ENCODE results near the gene SPATA20.
A peak's percentile ranks its signal among the peaks of the same experiment; 100 is the strongest.

The SPATA20 gene

DNA sequence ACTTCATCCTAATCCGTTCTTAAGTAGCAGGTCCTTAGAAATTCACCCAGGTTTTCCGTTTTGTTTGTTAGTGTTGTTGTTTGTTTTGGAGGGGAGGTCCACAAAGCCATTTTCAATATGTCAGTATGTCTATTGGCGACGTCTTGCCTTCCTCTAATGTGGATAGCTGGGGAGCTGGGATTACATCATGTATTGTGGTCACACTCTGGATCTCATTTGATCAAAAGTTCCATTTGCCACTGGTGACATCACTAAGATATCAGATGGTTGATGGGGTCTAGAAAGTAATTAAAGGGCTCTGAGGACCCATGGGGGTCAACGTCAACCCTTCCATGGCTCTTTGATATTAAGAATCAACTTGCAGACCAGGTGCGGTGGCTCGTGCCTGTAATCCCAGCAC is 17.1 kb upstream of the SPATA20 start:
- TF ChIP-seq SIN3A (IDR thresholded peaks at IDR 0.05; ENCODE audit: borderline replicate concordance, insufficient read depth, low read length) (no peak), POLR2AphosphoS5 (IDR thresholded peaks at IDR 0.05; ENCODE audit: low read depth, low read length) (no peak), FOXP2 (optimal IDR thresholded peaks at IDR 0.05; ENCODE audit: borderline replicate concordance, extremely low read depth, extremely low read length, insufficient read depth) (no peak), TAF1 (IDR thresholded peaks at IDR 0.05; ENCODE audit: borderline replicate concordance, insufficient read depth, low read length) (no peak)
- TF ChIP-seq, protein P1, sequence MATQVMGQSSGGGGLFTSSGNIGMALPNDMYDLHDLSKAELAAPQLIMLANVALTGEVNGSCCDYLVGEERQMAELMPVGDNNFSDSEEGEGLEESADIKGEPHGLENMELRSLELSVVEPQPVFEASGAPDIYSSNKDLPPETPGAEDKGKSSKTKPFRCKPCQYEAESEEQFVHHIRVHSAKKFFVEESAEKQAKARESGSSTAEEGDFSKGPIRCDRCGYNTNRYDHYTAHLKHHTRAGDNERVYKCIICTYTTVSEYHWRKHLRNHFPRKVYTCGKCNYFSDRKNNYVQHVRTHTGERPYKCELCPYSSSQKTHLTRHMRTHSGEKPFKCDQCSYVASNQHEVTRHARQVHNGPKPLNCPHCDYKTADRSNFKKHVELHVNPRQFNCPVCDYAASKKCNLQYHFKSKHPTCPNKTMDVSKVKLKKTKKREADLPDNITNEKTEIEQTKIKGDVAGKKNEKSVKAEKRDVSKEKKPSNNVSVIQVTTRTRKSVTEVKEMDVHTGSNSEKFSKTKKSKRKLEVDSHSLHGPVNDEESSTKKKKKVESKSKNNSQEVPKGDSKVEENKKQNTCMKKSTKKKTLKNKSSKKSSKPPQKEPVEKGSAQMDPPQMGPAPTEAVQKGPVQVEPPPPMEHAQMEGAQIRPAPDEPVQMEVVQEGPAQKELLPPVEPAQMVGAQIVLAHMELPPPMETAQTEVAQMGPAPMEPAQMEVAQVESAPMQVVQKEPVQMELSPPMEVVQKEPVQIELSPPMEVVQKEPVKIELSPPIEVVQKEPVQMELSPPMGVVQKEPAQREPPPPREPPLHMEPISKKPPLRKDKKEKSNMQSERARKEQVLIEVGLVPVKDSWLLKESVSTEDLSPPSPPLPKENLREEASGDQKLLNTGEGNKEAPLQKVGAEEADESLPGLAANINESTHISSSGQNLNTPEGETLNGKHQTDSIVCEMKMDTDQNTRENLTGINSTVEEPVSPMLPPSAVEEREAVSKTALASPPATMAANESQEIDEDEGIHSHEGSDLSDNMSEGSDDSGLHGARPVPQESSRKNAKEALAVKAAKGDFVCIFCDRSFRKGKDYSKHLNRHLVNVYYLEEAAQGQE (IDR thresholded peaks at IDR 0.05; ENCODE audit: insufficient read depth in 1 of 2, low read depth in 2 of 2, low read length in 2 of 2): no peak

DNA sequence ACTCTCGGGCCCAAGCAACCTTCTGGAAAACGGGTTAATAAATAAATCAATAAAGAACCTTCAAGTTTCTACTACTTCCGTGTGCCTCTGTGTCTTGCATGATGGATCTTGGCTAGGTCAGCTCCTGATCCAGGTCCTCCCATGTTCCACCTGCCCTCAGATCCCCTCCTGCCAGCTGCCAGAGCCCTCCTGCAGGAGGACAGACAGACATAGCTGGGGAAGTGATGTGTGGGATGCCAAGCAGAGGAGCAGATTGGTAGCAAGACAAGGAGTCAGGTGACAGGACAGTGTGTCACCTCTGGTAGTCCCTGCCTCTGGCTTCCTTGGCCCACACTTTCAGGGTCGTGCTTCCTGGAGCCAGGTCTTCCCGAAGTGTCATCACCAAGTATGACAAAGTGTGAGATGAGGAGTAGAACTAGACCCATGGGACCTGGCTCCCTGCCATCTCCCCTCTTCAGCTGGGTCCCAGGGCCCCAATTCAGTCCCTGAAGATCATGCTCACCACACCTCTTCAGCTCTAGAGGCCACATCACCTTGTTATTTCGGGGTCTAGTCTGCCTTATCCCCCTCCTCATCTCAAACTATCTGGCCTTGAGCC is 15.4 kb upstream of the SPATA20 start:
- no peak for TF ChIP-seq SIN3A (IDR thresholded peaks at IDR 0.05; ENCODE audit: borderline replicate concordance, insufficient read depth, low read length)

DNA sequence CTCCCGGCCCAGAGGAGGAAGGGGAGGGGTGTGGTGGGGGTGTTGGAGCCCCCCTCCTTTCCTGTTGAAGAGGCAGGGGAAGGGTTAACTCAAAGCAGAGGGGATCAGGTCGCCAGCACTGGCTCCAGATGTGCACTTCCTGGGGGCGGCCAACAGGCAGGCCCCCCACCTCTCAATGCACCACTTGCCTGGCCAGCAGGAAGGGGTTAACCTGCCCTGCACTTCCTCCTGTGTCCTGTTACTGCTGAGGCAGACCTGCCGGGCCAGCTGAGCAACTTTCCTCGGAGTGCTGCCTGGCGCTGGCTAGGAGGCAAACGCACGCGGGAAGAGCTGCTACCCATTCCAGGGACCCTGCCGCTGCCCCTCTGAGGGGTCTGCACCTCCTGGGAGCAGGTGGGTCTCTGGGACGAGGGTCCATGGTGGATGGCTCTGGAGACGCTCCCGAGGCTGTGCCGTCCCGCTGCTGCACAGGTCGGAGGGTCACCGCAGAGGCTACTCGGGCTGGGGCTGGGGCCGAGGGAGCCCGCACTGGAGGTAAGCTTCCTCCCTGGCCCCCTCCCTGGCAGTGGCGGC is 14.4 kb upstream of the SPATA20 start, which contains the start of gene EPN3:
EPN3 (plus strand) TSS at position 284 of the 573 bp plus-strand sequence. CDS start 3,822 bp downstream, outside the sequence.
- TF ChIP-seq, protein P1 (IDR thresholded peaks at IDR 0.05; ENCODE audit: insufficient read depth in 1 of 2, low read depth in 2 of 2, low read length in 2 of 2): no peak
- TF ChIP-seq FOXP2 (optimal IDR thresholded peaks at IDR 0.05; ENCODE audit: borderline replicate concordance, extremely low read depth, extremely low read length, insufficient read depth): peak; percentile 41

DNA sequence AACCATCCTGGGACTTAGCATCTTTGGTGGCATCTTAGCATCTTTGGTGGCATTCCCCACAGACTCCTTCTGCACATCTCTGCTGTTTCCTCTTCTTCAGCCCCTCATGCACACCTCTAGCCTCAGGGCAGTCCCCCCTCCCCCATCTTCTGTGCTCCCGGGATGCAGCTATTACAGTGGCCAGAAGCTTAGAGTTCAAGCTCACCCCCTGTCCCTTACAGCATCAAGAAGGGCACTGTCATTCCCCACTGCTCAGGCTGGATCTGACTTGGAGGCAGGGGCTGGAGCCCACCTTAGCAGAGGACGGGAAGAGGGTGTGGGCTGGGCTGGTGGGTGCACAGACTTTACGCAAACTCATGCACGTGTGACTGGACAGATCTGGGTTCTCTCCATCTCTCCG is 13.8 kb upstream of the SPATA20 start:
- TF ChIP-seq POLR2AphosphoS5 (IDR thresholded peaks at IDR 0.05; ENCODE audit: low read depth, low read length) (no peak), FOXP2 (optimal IDR thresholded peaks at IDR 0.05; ENCODE audit: borderline replicate concordance, extremely low read depth, extremely low read length, insufficient read depth) (no peak), TAF1 (IDR thresholded peaks at IDR 0.05; ENCODE audit: borderline replicate concordance, insufficient read depth, low read length) (no peak), SIN3A (IDR thresholded peaks at IDR 0.05; ENCODE audit: borderline replicate concordance, insufficient read depth, low read length) (no peak)
- TF ChIP-seq, protein P1 (IDR thresholded peaks at IDR 0.05; ENCODE audit: insufficient read depth in 1 of 2, low read depth in 2 of 2, low read length in 2 of 2): no peak

DNA sequence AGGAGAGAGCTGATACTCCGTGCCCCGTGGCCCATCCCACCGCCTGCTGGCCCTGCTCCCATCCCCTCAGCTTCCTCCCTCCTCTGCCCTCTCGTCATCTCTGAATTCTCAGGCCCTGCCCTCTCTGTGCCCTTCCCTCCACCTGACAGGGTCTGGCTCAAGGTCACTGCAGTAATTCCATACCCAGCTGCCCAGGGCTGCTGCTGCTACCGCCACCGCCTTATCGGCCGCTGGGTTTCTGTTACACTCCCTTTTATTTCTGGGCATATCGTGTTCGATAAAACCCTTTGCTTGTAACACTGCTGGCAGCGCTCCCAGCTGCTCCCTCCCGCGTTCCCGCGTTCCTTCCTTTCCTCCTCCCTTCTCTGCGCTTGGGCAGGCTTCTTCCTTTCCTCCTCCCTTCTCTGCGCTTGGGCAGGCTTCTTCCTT is 13.2 kb upstream of the SPATA20 start:
- TF ChIP-seq FOXP2 (optimal IDR thresholded peaks at IDR 0.05; ENCODE audit: borderline replicate concordance, extremely low read depth, extremely low read length, insufficient read depth) (no peak), POLR2AphosphoS5 (IDR thresholded peaks at IDR 0.05; ENCODE audit: low read depth, low read length) (no peak), SIN3A (IDR thresholded peaks at IDR 0.05; ENCODE audit: borderline replicate concordance, insufficient read depth, low read length) (no peak), TAF1 (IDR thresholded peaks at IDR 0.05; ENCODE audit: borderline replicate concordance, insufficient read depth, low read length) (no peak)
- TF ChIP-seq, protein P1 (IDR thresholded peaks at IDR 0.05; ENCODE audit: insufficient read depth in 1 of 2, low read depth in 2 of 2, low read length in 2 of 2): no peak
